GM19035 (cell line): ENCODE measurements around the gene SPESP1.
"Not testable (repeated sequence)": the region's sequence is repeated elsewhere in the genome, so short reads cannot be mapped to it uniquely, and the experiment has no call there.

ENCODE experiments used
- ATAC-seq: cut with Tn5 transposase; IDR thresholded peaks from one replicate; pipeline ENCODE4 v1.9.1; 2021; ENCODE audit not compliant: unreplicated experiment

SPESP1 gene

DNA sequence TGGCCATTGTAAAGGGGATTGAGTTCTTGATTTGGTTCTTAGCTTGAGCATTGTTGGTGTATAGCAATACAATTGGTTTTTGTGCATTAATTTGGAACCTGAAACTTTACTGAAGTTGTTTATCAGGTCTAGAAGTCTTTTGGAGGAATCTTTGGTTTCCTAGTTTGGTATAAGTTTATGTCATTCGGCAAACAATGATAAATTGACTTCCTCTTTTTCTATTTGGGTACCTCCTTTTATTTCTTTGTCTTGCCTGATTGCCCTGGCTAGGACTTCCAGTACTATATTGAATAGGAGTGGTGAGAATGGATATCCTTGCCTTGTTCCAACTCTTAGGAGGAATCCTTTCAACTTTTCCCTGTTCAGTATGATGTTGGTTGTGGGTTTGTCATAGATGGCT is 32.1 kb downstream of the SPESP1 start:
- ATAC-seq = no peak

DNA sequence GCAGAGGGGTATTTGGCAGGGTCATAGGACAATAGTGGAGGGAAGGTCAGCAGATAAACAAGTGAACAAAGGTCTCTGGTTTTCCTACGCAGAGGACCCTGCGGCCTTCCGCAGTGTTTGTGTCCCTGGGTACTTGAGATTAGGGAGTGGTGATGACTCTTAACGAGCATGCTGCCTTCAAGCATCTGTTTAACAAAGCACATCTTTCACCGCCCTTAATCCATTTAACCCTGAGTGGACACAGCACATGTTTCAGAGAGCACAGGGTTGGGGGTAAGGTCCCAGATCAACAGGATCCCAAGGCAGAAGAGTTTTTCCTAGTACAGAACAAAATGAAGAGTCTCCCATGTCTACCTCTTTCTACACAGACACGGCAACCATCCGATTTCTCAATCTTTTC is 33.4 kb downstream of the SPESP1 start:
- not testable (repeated sequence) for ATAC-seq

DNA sequence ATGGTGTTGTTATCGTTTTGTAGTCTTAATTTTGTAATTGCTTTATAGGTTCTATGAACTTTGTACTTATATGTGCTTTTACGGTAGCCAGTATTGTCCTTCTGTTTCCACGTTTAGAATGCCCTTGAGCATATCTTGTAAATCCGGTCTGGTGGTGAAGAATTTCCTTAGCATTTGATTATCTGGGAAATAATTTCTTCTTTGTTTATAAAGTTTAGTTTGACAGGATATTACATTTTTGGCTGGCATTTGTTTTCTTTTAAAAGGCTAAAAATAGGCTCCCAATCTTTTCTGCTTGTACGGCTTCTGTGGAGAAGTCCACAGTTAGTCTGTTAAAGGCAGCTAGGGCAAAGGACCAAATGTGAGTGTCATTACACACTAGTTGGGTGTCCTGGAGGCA is 36.7 kb downstream of the SPESP1 start:
- no peak for ATAC-seq

DNA sequence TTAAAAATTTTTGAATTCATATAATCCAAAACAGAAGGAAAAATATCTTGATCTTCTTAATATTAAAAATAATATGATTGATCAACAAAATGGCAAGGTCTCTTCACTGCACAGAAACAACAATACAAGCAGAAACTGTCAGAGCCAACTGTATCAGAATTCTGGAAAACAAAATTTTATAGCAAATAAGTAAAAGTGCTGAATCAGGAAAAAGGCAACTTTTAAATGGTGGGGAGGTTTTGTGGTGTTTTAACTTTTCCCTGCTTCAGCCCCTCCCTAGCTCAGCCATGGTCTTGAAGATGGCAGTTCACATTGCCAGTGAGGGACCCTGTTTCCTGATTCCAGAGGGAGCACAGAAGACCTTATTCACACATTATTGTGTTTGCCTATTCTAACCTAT is 37.6 kb downstream of the SPESP1 start:
- no peak for ATAC-seq

DNA sequence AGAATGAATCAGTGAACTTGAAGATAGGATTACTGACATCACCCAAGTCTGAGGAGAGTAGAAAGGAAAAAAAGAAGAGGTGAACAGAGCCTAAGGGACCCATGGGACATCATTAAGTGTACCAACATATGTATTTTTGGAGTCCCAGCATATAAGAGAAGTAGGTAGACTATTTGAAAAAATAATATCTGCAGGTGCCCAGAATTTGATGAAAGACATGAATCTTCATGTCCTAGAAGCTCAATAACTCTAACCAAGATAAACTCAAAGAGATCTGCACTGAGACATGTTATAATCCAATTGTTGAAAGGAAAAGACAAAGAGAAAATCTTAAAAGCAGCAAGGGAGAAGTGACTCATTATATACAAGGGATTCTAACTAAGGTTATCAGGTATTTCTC is 39.0 kb downstream of the SPESP1 start:
- ATAC-seq = no peak

DNA sequence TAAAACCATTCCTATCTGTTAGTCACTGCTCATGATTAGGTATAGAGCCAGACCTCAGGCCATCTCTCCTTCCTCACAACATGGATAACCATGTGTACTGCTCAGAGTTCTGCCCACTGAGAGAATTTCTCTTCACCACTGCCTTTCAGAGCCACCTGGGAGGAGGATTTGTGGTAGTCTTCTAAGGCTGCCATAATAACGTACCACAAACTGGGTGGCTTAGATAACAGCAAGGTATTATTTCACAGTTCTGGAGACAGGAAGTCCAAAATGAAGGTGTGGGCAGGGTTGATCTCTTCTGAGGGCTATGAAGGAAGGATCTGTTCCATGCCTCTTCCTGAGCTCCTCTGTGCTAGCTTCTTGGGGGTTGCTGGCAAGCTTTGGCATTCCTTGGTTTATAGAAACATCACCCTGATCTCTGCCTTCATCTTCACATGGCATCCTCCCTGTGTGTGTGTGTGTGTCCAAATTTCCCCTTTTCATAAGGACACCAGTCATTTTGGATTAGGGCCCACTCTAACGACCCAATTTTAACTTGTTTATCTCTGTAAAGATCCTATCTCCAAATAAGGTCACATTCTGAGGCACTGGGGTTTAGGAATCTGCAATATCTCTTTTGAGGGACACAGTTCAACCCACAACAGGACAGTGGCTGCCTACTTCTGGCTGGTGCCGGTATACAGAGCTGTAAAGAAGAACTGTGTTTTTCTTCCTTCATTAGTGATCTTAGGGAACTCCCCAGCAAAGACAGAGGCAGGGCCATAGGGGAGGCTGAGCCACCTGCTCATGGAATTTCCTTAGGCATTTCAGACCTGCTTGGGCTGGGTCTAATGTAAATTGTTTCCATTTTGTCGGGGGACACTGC is 42.1 kb downstream of the SPESP1 start:
- ATAC-seq = no peak

DNA sequence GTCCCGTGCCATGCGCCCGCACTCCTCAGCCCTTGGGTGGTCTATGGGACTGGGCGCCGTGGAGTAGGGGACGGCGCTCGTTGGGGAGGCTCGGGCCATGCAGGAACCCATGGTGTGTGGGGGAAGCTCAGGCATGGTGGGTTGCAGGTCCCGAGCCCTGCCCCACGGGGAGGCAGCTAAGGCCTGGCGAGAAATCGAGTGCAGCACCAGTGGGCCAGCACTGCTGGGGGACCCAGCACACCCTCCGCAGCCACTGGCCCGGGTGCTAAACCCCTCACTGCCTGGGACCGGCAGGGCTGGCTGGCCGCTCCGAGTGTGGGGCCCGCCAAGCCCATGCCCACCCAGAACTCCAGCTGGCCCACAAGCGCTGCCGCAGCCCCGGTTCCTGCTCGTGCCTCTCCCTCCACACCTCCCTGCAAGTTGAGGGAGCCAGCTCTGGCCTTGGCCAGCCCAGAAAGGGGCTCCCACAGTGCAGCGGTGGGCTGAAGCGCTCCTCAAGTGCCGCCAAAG is 45.4 kb downstream of the SPESP1 start:
- ATAC-seq = not testable (repeated sequence)

DNA sequence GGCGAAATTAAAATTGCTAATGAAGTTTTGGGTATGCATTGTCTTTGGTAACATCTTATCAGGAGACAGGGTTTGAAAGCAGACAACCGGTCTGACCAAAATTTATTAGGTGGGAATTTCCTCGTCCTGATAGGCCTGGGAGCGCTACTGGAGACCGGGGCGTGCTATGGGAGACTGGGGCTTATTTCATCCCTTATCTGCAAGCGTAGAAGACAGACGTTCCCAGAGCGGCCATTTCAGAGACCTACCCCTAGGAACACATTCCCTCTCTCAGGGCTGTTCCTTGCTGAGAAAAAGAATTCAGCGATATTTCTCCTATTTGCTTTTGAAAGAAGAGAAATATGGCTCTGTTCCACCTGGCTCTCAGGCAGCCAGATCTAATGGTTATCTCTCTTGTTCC is 47.1 kb downstream of the SPESP1 start:
- ATAC-seq = not testable (repeated sequence)

DNA sequence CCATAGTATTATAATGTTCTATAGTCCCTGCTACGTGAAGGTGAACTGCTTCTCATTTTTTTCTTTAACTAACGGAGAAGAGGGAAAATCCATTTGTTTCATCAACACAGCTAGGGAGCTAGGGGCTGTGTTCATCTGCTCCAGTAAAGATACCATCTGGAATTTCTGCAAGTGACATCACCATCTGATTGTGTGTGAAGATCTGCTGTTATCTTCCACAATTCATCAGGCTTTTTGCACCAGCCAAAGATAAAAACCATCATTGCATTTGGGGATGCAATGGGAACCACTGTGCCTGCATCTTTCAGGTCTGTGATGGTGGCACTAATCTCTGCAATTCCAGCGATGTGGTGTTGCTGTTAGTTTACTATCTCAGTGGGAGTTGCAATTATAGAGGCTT is 48.7 kb downstream of the SPESP1 start:
- no peak for ATAC-seq

DNA sequence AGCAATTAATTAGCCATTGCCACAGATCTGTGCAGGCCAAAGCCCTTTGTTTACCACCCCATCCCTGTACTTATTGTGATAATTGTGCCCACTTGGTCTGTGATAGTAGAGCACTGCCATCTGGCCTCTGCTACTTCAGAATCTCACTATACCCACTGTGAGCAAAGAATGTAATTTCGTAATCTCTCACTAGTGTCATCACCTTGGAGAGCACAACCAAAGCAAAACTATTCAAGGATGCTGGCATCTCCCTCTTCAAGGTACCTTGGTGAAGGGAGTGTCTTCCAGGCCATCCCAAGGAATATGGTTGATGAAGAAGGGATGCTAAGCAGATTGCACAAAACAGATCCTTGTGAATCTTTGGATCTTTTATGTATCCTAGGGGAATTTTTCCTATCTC is 49.5 kb downstream of the SPESP1 start:
- ATAC-seq = no peak

DNA sequence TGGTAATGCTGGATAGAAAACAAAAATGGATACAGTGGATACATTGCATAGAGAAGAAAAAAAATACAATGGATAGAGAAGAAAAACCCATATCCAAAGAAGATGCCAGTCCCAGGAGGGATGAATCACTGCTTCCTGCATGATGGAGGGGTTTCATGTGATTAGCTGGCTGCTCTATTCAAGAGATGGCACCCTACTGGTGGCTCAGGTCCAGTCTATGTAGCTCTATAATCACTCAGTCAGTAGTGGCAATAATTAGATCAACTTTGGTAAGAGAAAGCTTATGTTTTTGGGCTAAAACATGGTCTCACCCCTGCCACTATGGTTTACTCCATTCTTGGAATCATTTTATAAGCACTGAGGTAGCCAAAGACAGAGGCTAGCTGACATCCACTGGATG is 50.5 kb downstream of the SPESP1 start:
- no peak for ATAC-seq

DNA sequence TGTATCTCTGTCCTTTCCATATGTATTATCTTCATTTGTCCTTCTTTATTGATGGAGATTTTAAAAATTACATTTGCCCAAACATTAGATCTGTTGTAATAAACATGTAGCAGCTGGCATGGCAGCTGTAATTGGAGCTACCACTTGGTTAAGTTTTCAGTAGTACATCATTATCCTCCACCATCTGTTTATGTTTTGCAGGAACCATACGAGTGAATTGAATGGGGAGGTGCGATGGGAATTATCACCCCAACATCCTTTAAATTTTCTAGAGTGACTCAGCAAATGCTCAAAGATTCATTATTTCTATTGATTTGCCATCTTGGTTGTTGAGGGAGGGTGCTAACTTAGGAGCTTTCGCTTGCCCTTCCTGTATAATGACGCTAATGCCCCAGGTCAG is 51.6 kb downstream of the SPESP1 start:
- ATAC-seq = no peak

DNA sequence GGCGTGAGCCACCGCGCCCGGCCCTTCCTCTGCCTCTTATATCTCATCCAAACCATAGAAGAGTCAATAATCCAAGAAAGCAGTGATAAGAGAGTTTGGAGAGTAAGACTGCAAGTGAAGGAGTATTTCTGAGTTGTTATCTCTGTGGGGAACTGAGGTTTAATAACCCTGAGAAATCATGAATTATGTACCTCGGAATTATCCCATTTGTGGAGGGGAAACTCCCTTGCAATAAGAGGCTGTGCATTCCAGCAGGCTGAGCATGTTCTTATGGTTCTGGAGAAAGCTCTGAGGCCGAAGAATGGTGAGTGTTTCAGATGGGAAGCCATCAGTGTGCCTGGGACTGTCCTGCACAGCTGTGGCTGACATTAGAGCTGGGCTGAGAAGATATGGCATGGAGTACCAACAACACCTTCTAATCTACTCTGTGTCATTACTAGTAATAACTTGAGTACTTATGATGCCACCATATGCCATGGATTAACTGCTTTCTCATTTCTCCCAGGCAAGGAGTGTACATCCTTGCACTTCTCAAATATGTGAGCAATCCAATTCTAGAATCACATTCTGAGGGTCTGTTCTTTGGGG is 52.7 kb downstream of the SPESP1 start:
- ATAC-seq = no peak

DNA sequence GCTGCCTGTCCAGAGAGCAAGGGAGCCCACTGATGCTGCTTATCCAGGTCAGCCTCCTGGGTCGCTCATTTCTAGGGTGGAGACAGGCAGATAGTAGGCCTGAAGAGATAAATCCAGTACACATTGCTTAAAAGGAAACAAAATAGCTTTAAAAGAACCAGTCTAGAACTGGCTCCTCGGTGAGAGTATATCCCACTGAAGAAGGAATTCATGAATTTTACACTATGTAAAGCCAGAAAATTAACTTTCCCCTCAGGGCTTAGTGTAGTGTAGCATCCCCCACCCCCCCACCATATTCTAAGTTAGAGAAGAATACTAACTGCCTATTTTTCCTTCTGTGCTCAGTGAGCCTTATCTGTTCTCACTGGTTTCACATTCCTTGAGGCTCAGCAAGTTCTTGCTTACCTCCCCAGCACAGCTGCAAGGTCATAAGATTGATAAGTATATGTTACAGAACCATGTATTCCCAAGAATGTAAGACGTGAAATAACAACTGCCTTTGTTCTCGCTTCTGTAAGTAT is 53.7 kb downstream of the SPESP1 start:
- no peak for ATAC-seq

DNA sequence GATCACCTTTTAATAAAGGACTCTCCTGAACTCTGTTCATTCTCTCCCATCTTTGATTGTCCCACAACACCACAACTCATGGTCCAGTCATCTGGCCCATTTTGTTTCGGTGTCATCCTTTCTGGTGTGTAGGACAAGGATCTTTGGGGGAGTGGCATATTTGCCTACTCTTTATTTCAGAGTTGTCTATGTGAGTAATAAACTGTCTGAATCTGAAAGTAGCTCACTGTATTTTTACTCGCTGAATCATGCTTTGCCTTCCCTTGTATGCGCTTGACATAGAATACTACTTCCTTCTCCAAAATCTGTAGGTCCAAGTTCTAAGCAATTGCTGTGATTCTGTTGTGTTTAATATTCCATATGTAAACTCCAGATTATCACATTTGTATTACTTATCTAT is 54.3 kb downstream of the SPESP1 start:
- no peak for ATAC-seq

DNA sequence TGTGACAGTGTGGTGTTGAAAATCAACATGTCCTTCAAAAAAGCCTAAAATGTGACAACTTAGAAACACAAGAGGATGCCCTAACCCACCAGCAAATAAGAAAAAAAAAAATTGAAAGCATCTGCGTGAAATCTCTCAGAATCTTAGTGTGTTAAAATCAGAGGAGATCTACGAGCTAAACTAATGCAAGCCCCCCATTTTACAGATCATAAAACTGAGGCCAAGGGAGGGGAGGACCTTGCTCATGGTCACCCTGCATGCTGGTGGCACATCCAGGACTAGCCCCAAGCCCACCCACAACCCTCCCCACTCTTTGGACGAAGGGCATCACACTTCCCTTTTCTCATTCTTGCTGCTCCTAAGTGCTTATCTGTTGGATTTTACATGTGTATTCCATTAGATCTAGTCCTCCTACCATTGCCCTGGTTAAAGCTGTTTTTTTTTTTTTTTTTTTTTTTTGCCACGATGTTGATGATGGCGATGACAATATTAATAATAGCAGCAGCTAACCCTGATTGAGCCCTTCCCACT is 55.1 kb downstream of the SPESP1 start:
- ATAC-seq = no peak

DNA sequence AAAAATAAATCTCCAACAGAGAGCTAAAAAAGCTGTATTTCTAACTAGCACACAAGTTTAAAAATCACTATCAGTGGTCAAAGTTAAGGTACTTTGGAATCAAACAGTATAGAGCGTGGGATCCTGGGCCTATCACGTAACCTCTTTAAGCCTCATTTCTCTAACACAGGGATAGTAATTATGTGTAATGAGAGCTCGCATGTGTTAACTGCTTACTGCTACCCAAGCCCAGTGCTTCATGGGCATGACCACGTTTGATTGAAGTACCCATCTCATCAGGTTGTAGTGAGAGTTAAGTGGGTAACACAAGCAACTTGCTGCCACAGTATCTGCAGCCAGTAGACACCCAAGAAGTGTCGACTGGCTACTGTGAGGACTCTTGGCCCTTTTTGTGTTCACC is 56.0 kb downstream of the SPESP1 start:
- ATAC-seq = no peak

DNA sequence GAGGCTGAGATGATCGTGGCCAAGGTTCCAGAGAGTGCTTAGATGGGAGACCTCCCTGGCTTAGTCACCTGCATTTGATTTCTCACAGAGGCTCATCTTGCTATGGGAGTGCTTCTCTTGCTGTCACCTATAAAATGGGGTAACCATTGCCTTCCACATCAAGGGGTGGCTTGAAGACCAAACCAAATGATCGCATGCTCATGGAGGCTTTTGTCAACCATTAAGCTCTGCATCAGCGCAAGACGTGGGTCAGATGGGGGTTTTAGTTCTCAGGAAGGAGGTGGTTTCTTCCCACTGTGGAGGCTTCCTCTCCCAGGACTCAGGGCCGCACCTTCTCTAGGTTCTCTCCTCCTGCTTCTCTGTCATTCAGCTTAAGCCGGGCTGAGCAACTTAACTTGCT is 56.8 kb downstream of the SPESP1 start:
- ATAC-seq = no peak

DNA sequence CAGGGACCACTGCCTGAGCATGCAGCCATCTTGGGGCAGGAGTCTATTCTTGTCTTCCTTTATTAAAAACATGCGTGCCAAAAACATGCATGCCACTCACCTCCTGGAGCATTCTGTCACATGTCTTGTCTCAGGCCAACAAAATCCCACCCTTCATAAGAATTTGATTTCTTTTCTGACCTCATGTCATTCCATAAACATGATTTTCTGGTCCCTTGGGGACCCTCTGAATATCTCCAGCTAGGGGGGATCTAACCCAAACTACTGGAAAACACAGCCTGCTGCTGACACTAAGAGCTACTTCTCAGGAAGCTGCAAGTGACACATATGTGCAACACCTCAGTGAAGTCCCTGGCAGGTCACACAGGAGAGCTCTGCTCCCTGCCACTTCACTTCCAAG is 57.4 kb downstream of the SPESP1 start:
- no peak for ATAC-seq

DNA sequence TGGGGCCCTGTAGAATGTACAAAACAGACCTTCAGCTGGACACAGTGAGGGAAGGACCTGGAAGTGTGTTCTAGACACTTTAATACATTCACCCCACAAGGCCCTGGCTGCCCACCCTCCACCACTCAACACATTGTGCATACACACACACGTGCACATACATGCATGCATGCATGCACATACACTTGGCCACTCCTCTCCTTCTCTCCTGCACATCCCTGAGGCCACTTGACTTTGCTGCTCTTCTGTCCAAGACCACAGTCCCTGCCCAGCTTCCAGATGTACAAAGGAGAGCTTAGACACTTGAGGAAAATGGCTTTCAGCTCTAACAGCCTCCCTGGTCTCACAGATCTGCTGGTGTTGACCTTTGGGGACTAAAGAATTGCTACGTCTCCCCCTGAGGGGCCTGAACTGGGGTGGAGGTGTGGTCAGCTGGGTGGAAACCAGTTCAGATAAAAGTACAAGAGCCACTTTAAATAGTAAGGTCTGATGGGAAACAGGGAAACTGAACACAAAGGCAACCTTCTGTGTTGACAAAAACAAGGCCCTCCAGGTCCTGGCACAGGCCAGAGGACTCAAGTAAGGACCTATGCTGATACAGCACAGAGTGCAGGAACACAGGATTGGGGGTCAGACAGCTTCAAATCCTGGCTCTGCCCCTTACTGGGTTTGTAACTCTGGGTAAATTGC is 59.4 kb downstream of the SPESP1 start:
- no peak for ATAC-seq

DNA sequence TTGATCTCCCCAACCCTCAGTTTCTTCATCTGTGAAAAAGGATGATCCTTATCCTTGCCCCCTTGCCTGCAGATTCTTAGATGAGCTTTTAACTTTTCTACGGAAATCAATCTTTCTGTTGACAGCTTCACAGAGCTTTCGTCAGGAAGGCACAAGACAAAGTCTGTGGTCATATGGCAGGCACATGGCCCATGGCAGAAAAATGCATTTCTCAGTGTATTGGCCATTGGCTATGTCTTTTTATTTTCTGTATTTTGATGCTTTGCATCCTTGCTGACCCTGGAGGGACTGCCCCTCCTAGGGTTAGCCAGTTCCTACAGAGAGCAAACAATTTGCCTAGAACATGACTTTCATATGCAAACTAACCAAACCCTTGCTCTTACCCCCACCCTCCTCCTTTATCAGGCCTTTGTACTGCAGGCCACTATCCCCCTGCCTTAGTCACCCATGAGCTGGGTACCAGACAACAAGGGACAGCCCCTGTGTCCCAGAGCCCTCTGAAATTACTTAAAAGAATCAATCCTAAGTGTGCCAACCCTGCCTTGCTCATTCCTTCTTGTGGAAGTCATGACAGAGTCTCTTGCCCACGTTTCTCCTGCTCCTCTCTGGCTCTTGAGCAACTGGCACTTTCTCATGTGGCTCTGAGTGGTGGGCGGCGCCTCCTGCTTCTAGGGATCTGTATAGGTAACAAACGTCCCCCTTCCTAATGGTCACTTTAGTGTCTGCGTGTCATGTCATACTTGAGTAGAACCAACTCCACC is 60.1 kb downstream of the SPESP1 start:
- no peak for ATAC-seq
